H1 (cell line): ENCODE results near the gene CSPG5. TPM values are rescaled to one million over a fixed set of nuclear protein-coding genes. Genes with fewer than 3 reads are reported as not detected.

ENCODE experiments used
- CTCF ChIA-PET: fragments of 300-600 bp; sonication (Branson Sonifier 250); formaldehyde crosslinking; loops from one replicate; lab custom pipeline; 2021; ENCODE audit not compliant: partially characterized antibody; lab: Charles Lee
- POLR2A ChIA-PET: fragments of 300-600 bp; sonication (Branson Sonifier 250); formaldehyde crosslinking; loops from one replicate; lab custom pipeline; 2021; ENCODE audit warnings: inconsistent platforms; ENCODE audit not compliant: partially characterized antibody; lab: Charles Lee
- DNase-seq, 2 experiments: peaks; one replicate each; pipeline versions ENCODE4 v3.0.0 to v3.0.0-alpha.2; 2010 to 2022; ENCODE audit warnings: low spot score in 2 of 2, low read depth in 1 of 2, mixed read lengths in 1 of 2
- FAIRE-seq: peaks from 2 replicates; lab custom pipeline; 2011; peaks lifted over from hg19 to GRCh38; lab: Jason Lieb, UNC
- H2AFZ ChIP-seq: 2 replicates; pipeline ENCODE4 v1.8.1; 2012; ENCODE audit warnings: low read length, inconsistent platforms
- H2AK5ac ChIP-seq: 2 replicates; pipeline ENCODE4 v1.6.1; 2013; ENCODE audit warnings: low read depth, low read length
- H2BK120ac ChIP-seq: replicated peaks from 2 replicates; pipeline ENCODE3; 2013; ENCODE audit warnings: low read depth, low read length, inconsistent platforms
- H2BK12ac ChIP-seq: 2 replicates; pipeline ENCODE4 v1.6.1; 2013; ENCODE audit warnings: low read depth, low read length
- H2BK15ac ChIP-seq: 2 replicates; pipeline ENCODE4 v1.6.1; 2013; ENCODE audit warnings: low read length
- H2BK20ac ChIP-seq: 2 replicates; pipeline ENCODE4 v1.6.1; 2013; ENCODE audit warnings: low read length
- H2BK5ac ChIP-seq: 2 replicates; pipeline ENCODE4 v1.6.1; 2013; ENCODE audit warnings: low read depth, low read length
- H3K14ac ChIP-seq: 2 replicates; pipeline ENCODE4 v1.6.1; 2013; ENCODE audit warnings: inconsistent platforms; ENCODE audit not compliant: insufficient read length
- H3K18ac ChIP-seq: 2 replicates; pipeline ENCODE4 v1.6.1; 2013; ENCODE audit warnings: low read length; ENCODE audit errors: extremely low read depth
- H3K23ac ChIP-seq: 2 replicates; pipeline ENCODE4 v1.6.1; 2013; ENCODE audit warnings: inconsistent platforms; ENCODE audit not compliant: insufficient read length
- H3K23me2 ChIP-seq: 2 replicates; pipeline ENCODE4 v1.6.1; 2013; ENCODE audit warnings: low read depth, low read length
- H3K27ac ChIP-seq: 2 replicates; pipeline ENCODE4 v1.6.1; 2011; ENCODE audit warnings: low read depth, low read length, inconsistent platforms
- H3K27me3 ChIP-seq, 4 experiments: replicated peaks in 1 of 4; 1 replicate in 1 of 4; 2 replicates in 3 of 4; pipeline versions ENCODE4 v1.6.1 to v1.8.1; 2011 to 2013; ENCODE audit warnings: low read length in 3 of 4, mild to moderate bottlenecking in 3 of 4, inconsistent platforms in 2 of 4, mixed read lengths in 2 of 4, moderate library complexity in 1 of 4; ENCODE audit not compliant: control insufficient read depth in 3 of 4, insufficient read depth in 3 of 4; ENCODE audit errors: extremely low read depth in 1 of 4
- H3K36me3 ChIP-seq, 4 experiments: 2 replicates each; pipeline versions ENCODE4 v1.6.1 to v1.8.1; 2011 to 2013; ENCODE audit warnings: mild to moderate bottlenecking in 4 of 4, low read length in 3 of 4, moderate library complexity in 2 of 4, control low read depth in 1 of 4, inconsistent platforms in 1 of 4; ENCODE audit not compliant: insufficient read depth in 4 of 4, control insufficient read depth in 2 of 4
- H3K4ac ChIP-seq: replicated peaks from 2 replicates; pipeline ENCODE3; 2013; ENCODE audit warnings: low read length, low read depth, mixed read lengths, inconsistent platforms; ENCODE audit not compliant: insufficient read length
- H3K4me1 ChIP-seq, 4 experiments: replicated peaks in 1 of 4; 1 replicate in 1 of 4; 2 replicates in 3 of 4; pipeline versions ENCODE4 v1.6.1 to v1.8.1; 2011 to 2013; ENCODE audit warnings: low read length in 3 of 4, inconsistent platforms in 2 of 4, mixed read lengths in 1 of 4; ENCODE audit not compliant: insufficient read depth in 4 of 4, control insufficient read depth in 3 of 4
- H3K4me2 ChIP-seq, 2 experiments: 2 replicates each; pipeline versions ENCODE4 v1.6.1 to v1.8.1; 2011 to 2013; ENCODE audit warnings: low read depth in 2 of 2, low read length in 2 of 2, control low read depth in 1 of 2, inconsistent platforms in 1 of 2, mild to moderate bottlenecking in 1 of 2; ENCODE audit not compliant: insufficient read depth in 1 of 2
- H3K4me3 ChIP-seq, 4 experiments: fragments of 200-600, 300-600 bp in 1 of 4; sonication (generic), shearing (Covaris generic), sonication (Bioruptor Twin) in 1 of 4; 2 replicates each; pipeline versions ENCODE4 v1.5.1 to v1.8.1; 2011 to 2016; ENCODE audit warnings: low read length in 4 of 4, low read depth in 3 of 4, control low read depth in 2 of 4, inconsistent platforms in 2 of 4, mild to moderate bottlenecking in 2 of 4, mixed read lengths in 1 of 4, moderate library complexity in 1 of 4; ENCODE audit not compliant: insufficient read depth in 2 of 4; ENCODE audit errors: extremely low read depth in 1 of 4
- H3K56ac ChIP-seq: replicated peaks from 2 replicates; pipeline ENCODE3; 2013; ENCODE audit warnings: low read depth, mild to moderate bottlenecking, mixed read lengths, low read length, inconsistent platforms; ENCODE audit not compliant: insufficient read length
- H3K79me1 ChIP-seq: 2 replicates; pipeline ENCODE4 v1.6.1; 2013; ENCODE audit warnings: low read depth, low read length, control low read depth
- H3K79me2 ChIP-seq, 2 experiments: 2 replicates each; pipeline versions ENCODE4 v1.6.1 to v1.8.1; 2012 to 2013; ENCODE audit warnings: low read length in 2 of 2, mild to moderate bottlenecking in 2 of 2, inconsistent platforms in 1 of 2; ENCODE audit not compliant: insufficient read depth in 2 of 2, control insufficient read depth in 1 of 2
- H3K9ac ChIP-seq, 4 experiments: replicated peaks in 1 of 4; 1 replicate in 1 of 4; 2 replicates in 3 of 4; pipeline versions ENCODE4 v1.6.1 to v1.8.1; 2011 to 2013; ENCODE audit warnings: low read depth in 3 of 4, low read length in 3 of 4, control low read depth in 2 of 4, mild to moderate bottlenecking in 2 of 4, moderate library complexity in 2 of 4, inconsistent platforms in 1 of 4; ENCODE audit errors: extremely low read depth in 1 of 4
- H3K9me3 ChIP-seq, 2 experiments: 2 replicates each; pipeline versions ENCODE4 v1.6.1 to v1.8.1; 2012 to 2013; ENCODE audit warnings: mild to moderate bottlenecking in 2 of 2, moderate library complexity in 2 of 2, control low read depth in 1 of 2, inconsistent platforms in 1 of 2, low read depth in 1 of 2, low read length in 1 of 2, mixed read lengths in 1 of 2; ENCODE audit not compliant: insufficient read depth in 2 of 2
- H4K20me1 ChIP-seq, 2 experiments: replicated peaks in 1 of 2; 2 replicates each; pipeline versions ENCODE3 to v1.8.1; 2011 to 2013; ENCODE audit warnings: inconsistent platforms in 2 of 2, low read length in 2 of 2, mild to moderate bottlenecking in 1 of 2; ENCODE audit not compliant: insufficient read depth in 2 of 2, control insufficient read depth in 1 of 2
- H4K5ac ChIP-seq: 2 replicates; pipeline ENCODE4 v1.6.1; 2013; ENCODE audit warnings: low read length, low read depth, mixed read lengths, inconsistent platforms; ENCODE audit not compliant: insufficient read length
- H4K8ac ChIP-seq: 2 replicates; pipeline ENCODE4 v1.8.0; 2013; ENCODE audit warnings: mild to moderate bottlenecking, moderate library complexity, low read length, inconsistent platforms; ENCODE audit not compliant: insufficient read depth; ENCODE audit errors: extremely low read depth
- H4K91ac ChIP-seq: replicated peaks from 2 replicates; pipeline ENCODE3; 2013; ENCODE audit warnings: low read length, mixed read lengths, inconsistent platforms; ENCODE audit not compliant: insufficient read length
- CHD2 ChIP-seq: IDR thresholded peaks from 2 replicates; pipeline ENCODE4 v1.6.1; 2012; ENCODE audit warnings: low read length, improper control_type of control experiment
- KDM5A ChIP-seq: fragments of 200-600 bp; IDR thresholded peaks from 2 replicates; pipeline ENCODE4 v1.7.1; 2012; ENCODE audit warnings: mild to moderate bottlenecking, low read length, inconsistent platforms, mixed read lengths
- RFX5 ChIP-seq: IDR thresholded peaks from 2 replicates; pipeline ENCODE4 v1.6.1; 2011; ENCODE audit warnings: low read depth, low read length, improper control_type of control experiment, borderline replicate concordance
- RNF2 ChIP-seq: fragments of 200-900, 300-1000 bp; sonication (generic); IDR thresholded peaks from 2 replicates; pipeline ENCODE4 v1.7.1; 2016; ENCODE audit warnings: borderline replicate concordance, low read depth, mild to moderate bottlenecking, antibody characterized with exemption, low read length; ENCODE audit not compliant: poor library complexity, severe bottlenecking; ENCODE audit errors: missing control alignments
- SP2 ChIP-seq: IDR thresholded peaks from 2 replicates; pipeline ENCODE4 v1.6.1; 2012; ENCODE audit warnings: mild to moderate bottlenecking, low read length, inconsistent platforms
- TAF7 ChIP-seq: optimal IDR thresholded peaks from 2 replicates; pipeline ENCODE3; 2011; ENCODE audit warnings: low read depth, mild to moderate bottlenecking, inconsistent platforms, low read length, moderate library complexity, borderline replicate concordance
- TBP ChIP-seq: IDR thresholded peaks from 2 replicates; pipeline ENCODE4 v1.6.1; 2011; ENCODE audit warnings: low read depth, low read length, improper control_type of control experiment
- TCF12 ChIP-seq: IDR thresholded peaks from 2 replicates; pipeline ENCODE4 v1.6.1; 2011; ENCODE audit warnings: low read depth, mild to moderate bottlenecking, low read length
- WGBS, 2 experiments: shearing (Covaris generic) in 1 of 2; methylation state at CpG; one replicate each; pipeline versions ENCODE4 v1.1.6 to v1.1.7; 2013 to 2015; ENCODE audit warnings: low lambda C conversion rate in 2 of 2, mixed read lengths in 2 of 2, inconsistent platforms in 1 of 2, low coverage in 1 of 2, missing lambda C conversion rate in 1 of 2; ENCODE audit not compliant: insufficient replicate concordance in 2 of 2, insufficient coverage in 1 of 2, insufficient read length in 1 of 2; ENCODE audit errors: extremely low coverage in 1 of 2, missing lambda C conversion rate in 1 of 2; 5-methylcytosine and 5-hydroxymethylcytosine counted together
- polyA plus RNA-seq, 7 experiments: library from polyadenylated mRNA; depleted of rRNA in 3 of 7; stranded (reverse) in 5 of 7; unstranded in 2 of 7; fragments of >200 nt in 5 of 7; fragments of 200-250 nt in 2 of 7; gene quantifications; 1 replicate in 5 of 7; 2 replicates in 1 of 7; 4 replicates in 1 of 7; pipeline versions ENCODE4 v1.2.1 to v1.2.3, GENCODE V29; 2011 to 2013; ENCODE audit warnings: missing spikeins in 2 of 7, mixed read lengths in 2 of 7
- total RNA-seq: library from RNA; stranded (reverse); fragmentation: NEBNext Ultra II Directional; extraction: Animal tissue kit (Norgen Biotek cat#: 25700); gene quantifications from 2 replicates; pipeline ENCODE4 v1.2.1, GENCODE V29; 2021

Gene CSPG5
- total and polyA plus RNA-seq, 2 of the 8 experiments (the other 6 are each of a cell fraction or from before 2014, with no cell fraction given), result 2.1 to 7.4 TPM

DNA sequence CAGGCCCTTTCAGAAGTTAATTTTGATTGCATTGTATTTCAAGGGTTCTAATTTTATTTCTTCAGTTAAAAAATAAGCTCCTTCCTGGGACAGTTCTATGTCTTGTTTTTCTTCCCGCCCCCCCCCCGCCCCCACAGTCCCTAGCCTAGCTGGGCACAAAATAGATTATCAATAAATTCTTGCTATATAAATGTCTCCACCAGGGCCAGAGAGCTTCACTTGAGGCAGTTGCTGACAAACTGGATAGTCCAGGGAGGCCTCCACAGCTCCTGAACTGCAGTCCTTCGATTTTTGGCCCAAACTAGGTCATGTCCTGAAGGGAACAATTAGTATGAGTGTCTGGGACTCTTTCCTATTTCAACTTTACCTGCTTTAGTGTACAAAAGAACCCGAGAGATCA lies 9.9 kb upstream of the CSPG5 start:
- no peak overlapping the region for H3K9ac ChIP-seq
- no peaks in the 10 kb centered on the region; a peak in 1 of 4 replicates for H3K79me2 ChIP-seq
- no peak overlapping the region for H4K8ac ChIP-seq
- CTCF ChIA-PET, result interaction anchor here (0.6 to 1.5 kb wide), 5 partner anchors 22 to 401 kb away, joined by 3 to 6 read pairs (median 3); no protein-coding TSS in a partner anchor
- H3K36me3 ChIP-seq, result peaks cover 23 to 69% (median 46%) of the 10 kb centered on the region in 4 experiments
- no peak for TF ChIP-seq TCF12
- TF ChIP-seq RNF2, result no peak
- no peak for TF ChIP-seq TAF7
- no peak for TF ChIP-seq SP2
- TF ChIP-seq CHD2, result no peak
- TF ChIP-seq RFX5, result no peak
- no peak for TF ChIP-seq KDM5A
- no peak for TF ChIP-seq TBP
- H3K27me3 ChIP-seq, result no peaks in the 10 kb centered on the region
- WGBS, 2 experiments, result 89% methylated on average over 2 of the region's 4 CpGs; no CpG with 5 or more reads in 1 of the 2 experiments
- no peak for FAIRE-seq
- H4K20me1 ChIP-seq, result peaks cover 0 to 6% of the 10 kb centered on the region in 2 experiments
- no peak overlapping the region for H3K14ac ChIP-seq
- H3K27ac ChIP-seq, result no peak overlapping the region
- H2BK12ac ChIP-seq, result no peak overlapping the region
- H2BK20ac ChIP-seq, result no peak overlapping the region
- no peak overlapping the region for H3K4ac ChIP-seq
- no peak overlapping the region for H3K23ac ChIP-seq
- no peak overlapping the region for H4K91ac ChIP-seq
- no peak for DNase-seq
- no peaks in the 10 kb centered on the region; the same call in 1 of the 2 replicates for H3K79me1 ChIP-seq
- POLR2A ChIA-PET, result interaction anchor here (1.7 to 2.3 kb wide), 2 partner anchors 14 to 27 kb away, joined by 4 to 6 read pairs; no protein-coding TSS in a partner anchor
- no peak overlapping the region for H4K5ac ChIP-seq
- H2AK5ac ChIP-seq, result no peak overlapping the region
- H3K4me1 ChIP-seq, result peaks cover 0 to 4% (median 0%) of the 10 kb centered on the region in 4 experiments; a peak in 1 of 7 replicates
- no peak overlapping the region for H3K4me2 ChIP-seq
- no peak overlapping the region for H3K18ac ChIP-seq
- no peak overlapping the region for H2BK120ac ChIP-seq
- H2BK5ac ChIP-seq, result no peak overlapping the region
- H3K23me2 ChIP-seq, result no peaks in the 10 kb centered on the region; the same call in 1 of the 2 replicates
- H3K56ac ChIP-seq, result no peak overlapping the region
- H3K4me3 ChIP-seq, result no peak overlapping the region
- H2AFZ ChIP-seq, result no peak overlapping the region
- H2BK15ac ChIP-seq, result no peak overlapping the region
- H3K9me3 ChIP-seq, result no peaks in the 10 kb centered on the region
